Kidney epithelial cell (primary cell): ENCODE data around the gene PIP4P1. TPM values are rescaled to one million over a fixed set of nuclear protein-coding genes. Genes with fewer than 3 reads are reported as not detected.
A peak's percentile ranks its signal among the peaks of the same experiment; 100 is the strongest.

ENCODE experiments used
- DNase-seq: peaks from one replicate; pipeline ENCODE4 v3.0.0-alpha.2; 2010; ENCODE audit warnings: low read depth
- H3K27me3 ChIP-seq: 2 replicates; pipeline ENCODE4 v1.6.0; 2011; ENCODE audit warnings: low read length; ENCODE audit not compliant: control insufficient read depth, insufficient read depth
- H3K36me3 ChIP-seq: 2 replicates; pipeline ENCODE4 v1.5.1; 2011; ENCODE audit warnings: low read length; ENCODE audit not compliant: control insufficient read depth, insufficient read depth
- H3K4me3 ChIP-seq: 2 replicates; pipeline ENCODE4 v1.5.1; 2011; ENCODE audit warnings: low read depth, mild to moderate bottlenecking, control low read depth, low read length
- CTCF ChIP-seq: IDR thresholded peaks from 2 replicates; pipeline ENCODE4 v1.5.1; 2011; ENCODE audit warnings: mild to moderate bottlenecking, moderate library complexity, low read length, control low read depth, inconsistent platforms; ENCODE audit not compliant: insufficient read depth, poor library complexity, severe bottlenecking
- total RNA-seq: library from RNA; depleted of rRNA; stranded (reverse); fragments of >200 nt; gene quantifications from 2 replicates; pipeline ENCODE4 v1.2.3, GENCODE V29; 2015

PIP4P1 gene
- total RNA-seq, 1 donor from 2014 or later: 25.1 TPM

- no peaks in the 10 kb centered on the region for H3K36me3 ChIP-seq
- no peaks in the 10 kb centered on the region for H3K27me3 ChIP-seq
- no peak overlapping the region for H3K4me3 ChIP-seq
- no peak for DNase-seq
- TF ChIP-seq CTCF: no peak
Measured at GRCh38 chr14:20441461-20441860, 19.8 kb downstream of the PIP4P1 start.

- no peaks in the 10 kb centered on the region for H3K36me3 ChIP-seq
- H3K4me3 ChIP-seq: no peak overlapping the region
- peak; percentile 10 for TF ChIP-seq CTCF
- H3K27me3 ChIP-seq: no peaks in the 10 kb centered on the region
- no peak for DNase-seq
Measured at GRCh38 chr14:20440882-20441281, 20.4 kb downstream of the PIP4P1 start.

GRCh38 chr14:20440465-20440864 is 20.8 kb downstream of the PIP4P1 start:
- Histone ChIP-seq H3K4me3 (no peak overlapping the region), H3K27me3 (peaks cover 3% of the 10 kb centered on the region), H3K36me3 (no peaks in the 10 kb centered on the region)
- no peak for TF ChIP-seq CTCF
- DNase-seq: no peak

GRCh38 chr14:20438664-20439063 is 22.6 kb downstream of the PIP4P1 start:
- no peaks in the 10 kb centered on the region for H3K36me3 ChIP-seq
- H3K4me3 ChIP-seq: no peak overlapping the region
- DNase-seq: no peak
- no peak for TF ChIP-seq CTCF
- H3K27me3 ChIP-seq: peaks cover 8% of the 10 kb centered on the region

DNA sequence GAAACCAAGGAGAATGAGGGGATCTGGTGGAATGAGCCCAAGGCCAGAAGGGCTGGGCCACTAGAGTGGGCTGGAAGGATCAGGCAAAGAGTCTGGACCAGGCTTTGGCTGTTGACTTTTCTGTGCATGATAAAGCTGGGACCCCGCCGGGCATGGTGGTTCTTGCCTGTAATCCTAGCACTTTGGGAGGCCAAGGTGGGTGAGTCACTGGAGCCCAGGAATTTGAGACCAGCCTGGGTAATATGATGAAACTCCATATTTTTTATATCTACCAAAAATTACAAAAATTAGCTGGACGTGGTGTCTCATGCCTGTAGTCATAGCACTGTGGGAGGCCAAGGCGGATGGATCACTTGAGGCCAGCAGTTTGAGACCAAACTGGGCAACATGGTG is 24.9 kb downstream of the PIP4P1 start:
- no peak for TF ChIP-seq CTCF
- DNase-seq: no peak
- Histone ChIP-seq H3K4me3 (no peak overlapping the region), H3K27me3 (peaks cover 8% of the 10 kb centered on the region), H3K36me3 (no peaks in the 10 kb centered on the region)

- Histone ChIP-seq H3K27me3 (peaks cover 8% of the 10 kb centered on the region), H3K36me3 (no peaks in the 10 kb centered on the region), H3K4me3 (peak within 1 kb of the TSS; percentile 16)
- no peak for TF ChIP-seq CTCF
- DNase-seq: no peak
Measured at GRCh38 chr14:20435582-20436362, 25.5 kb downstream of the PIP4P1 start, which contains the start of gene KLHL33. Gene KLHL33, minus strand, starts transcription at chr14:20436166. Its CDS starts 355 bp downstream, at chr14:20435811.
